ENCODE measurements around the gene ALDH1L1.

The ALDH1L1 gene

GRCh38 chr3:126117212-126117611 is 63.2 kb downstream of the ALDH1L1 start:
- no peak for DNase-seq (ENCODE audit: low read depth)
- TF ChIP-seq CTCF (IDR thresholded peaks at IDR 0.05; ENCODE audit: low read depth, low read length), result no peak
- TF ChIP-seq, protein P1, sequence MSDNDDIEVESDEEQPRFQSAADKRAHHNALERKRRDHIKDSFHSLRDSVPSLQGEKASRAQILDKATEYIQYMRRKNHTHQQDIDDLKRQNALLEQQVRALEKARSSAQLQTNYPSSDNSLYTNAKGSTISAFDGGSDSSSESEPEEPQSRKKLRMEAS (IDR thresholded peaks at IDR 0.05; ENCODE audit: low read depth, low read length), result no peak
- no peak for TF ChIP-seq POLR2A (IDR thresholded peaks at IDR 0.05; ENCODE audit: extremely low read depth, insufficient read length)
- TF ChIP-seq MYC (IDR thresholded peaks at IDR 0.05; ENCODE audit: low read depth, low read length), result no peak
- H3K4me3 ChIP-seq (ENCODE audit: low read depth, low read length), result no peak overlapping the region

GRCh38 chr3:126116526-126116925 is 63.9 kb downstream of the ALDH1L1 start:
- no peak overlapping the region for H3K4me3 ChIP-seq (ENCODE audit: low read depth, low read length)
- DNase-seq (ENCODE audit: low read depth), result no peak
- TF ChIP-seq, protein P1 (IDR thresholded peaks at IDR 0.05; ENCODE audit: low read depth, low read length), result no peak
- no peak for TF ChIP-seq CTCF (IDR thresholded peaks at IDR 0.05; ENCODE audit: low read depth, low read length)
- no peak for TF ChIP-seq MYC (IDR thresholded peaks at IDR 0.05; ENCODE audit: low read depth, low read length)
- TF ChIP-seq POLR2A (IDR thresholded peaks at IDR 0.05; ENCODE audit: extremely low read depth, insufficient read length), result no peak

GRCh38 chr3:126114443-126115386 is 65.7 kb downstream of the ALDH1L1 start:
- TF ChIP-seq, protein P1 (IDR thresholded peaks at IDR 0.05; ENCODE audit: low read depth, low read length), result no peak
- TF ChIP-seq MYC (IDR thresholded peaks at IDR 0.05; ENCODE audit: low read depth, low read length), result no peak
- TF ChIP-seq POLR2A (IDR thresholded peaks at IDR 0.05; ENCODE audit: extremely low read depth, insufficient read length), result no peak
- TF ChIP-seq CTCF (IDR thresholded peaks at IDR 0.05; ENCODE audit: low read depth, low read length), result no peak
- DNase-seq (ENCODE audit: low read depth), result no peak
- no peak overlapping the region for H3K4me3 ChIP-seq (ENCODE audit: low read depth, low read length)

DNA sequence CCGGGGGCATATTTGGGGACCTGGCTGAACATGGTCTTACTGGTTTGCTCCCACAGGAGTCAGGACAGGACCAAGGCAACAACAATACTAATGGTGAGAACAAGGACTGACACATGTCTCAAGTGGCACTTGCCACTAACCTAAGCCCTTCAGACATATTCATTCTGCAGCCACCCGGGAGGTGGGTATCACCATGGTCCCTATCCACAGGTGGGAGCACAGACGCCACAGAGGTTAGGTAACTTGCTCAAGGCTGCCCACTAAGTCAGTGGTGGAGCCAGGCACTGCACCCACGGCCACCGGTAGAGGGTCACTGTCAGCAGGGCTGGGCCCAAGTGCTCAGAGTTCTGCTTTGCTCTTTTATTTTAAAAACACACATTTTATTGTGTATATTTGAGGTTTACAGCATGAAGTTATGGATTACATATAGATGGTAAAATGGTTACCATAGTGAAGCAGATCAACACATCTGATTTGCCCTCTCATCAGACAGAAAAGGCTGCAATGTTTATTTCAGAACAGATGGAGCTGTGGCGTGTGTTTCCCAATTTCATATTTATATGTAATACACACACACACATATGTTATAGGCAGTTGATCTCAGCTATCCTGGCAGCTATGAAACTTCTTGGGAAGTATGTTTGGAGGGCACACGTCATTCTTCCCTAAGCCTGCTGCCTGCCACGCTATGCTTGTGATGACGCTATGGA is 66.5 kb downstream of the ALDH1L1 start:
- DNase-seq (ENCODE audit: low read depth), result no peak
- no peak overlapping the region for H3K4me3 ChIP-seq (ENCODE audit: low read depth, low read length)
- no peak for TF ChIP-seq CTCF (IDR thresholded peaks at IDR 0.05; ENCODE audit: low read depth, low read length)
- TF ChIP-seq MYC (IDR thresholded peaks at IDR 0.05; ENCODE audit: low read depth, low read length), result no peak
- TF ChIP-seq, protein P1 (IDR thresholded peaks at IDR 0.05; ENCODE audit: low read depth, low read length), result no peak
- no peak for TF ChIP-seq POLR2A (IDR thresholded peaks at IDR 0.05; ENCODE audit: extremely low read depth, insufficient read length)

GRCh38 chr3:126113238-126113555 is 67.2 kb downstream of the ALDH1L1 start:
- TF ChIP-seq MYC (IDR thresholded peaks at IDR 0.05; ENCODE audit: low read depth, low read length), result no peak
- TF ChIP-seq POLR2A (IDR thresholded peaks at IDR 0.05; ENCODE audit: extremely low read depth, insufficient read length), result no peak
- TF ChIP-seq, protein P1 (IDR thresholded peaks at IDR 0.05; ENCODE audit: low read depth, low read length), result no peak
- no peak for TF ChIP-seq CTCF (IDR thresholded peaks at IDR 0.05; ENCODE audit: low read depth, low read length)
- no peak overlapping the region for H3K4me3 ChIP-seq (ENCODE audit: low read depth, low read length)
- DNase-seq (ENCODE audit: low read depth), result no peak

All from NB4 (cell line).